H1 (cell line): Measurements from ENCODE around the gene MOB2. TPM values are rescaled to one million over a fixed set of nuclear protein-coding genes. Genes with fewer than 3 reads are reported as not detected.

Source experiments
- ATF2 ChIP-seq: IDR thresholded peaks from 2 replicates; pipeline ENCODE4 v1.6.1; 2012; ENCODE audit warnings: low read length, inconsistent platforms
- FOSL1 ChIP-seq: IDR thresholded peaks from 2 replicates; pipeline ENCODE4 v1.6.1; 2011; ENCODE audit warnings: mild to moderate bottlenecking, low read depth, low read length, moderate library complexity; ENCODE audit not compliant: insufficient read depth
- RFX5 ChIP-seq: IDR thresholded peaks from 2 replicates; pipeline ENCODE4 v1.6.1; 2011; ENCODE audit warnings: low read depth, low read length, improper control_type of control experiment, borderline replicate concordance
- polyA plus RNA-seq, 7 experiments: library from polyadenylated mRNA; depleted of rRNA in 3 of 7; stranded (reverse) in 5 of 7; unstranded in 2 of 7; fragments of >200 nt in 5 of 7; fragments of 200-250 nt in 2 of 7; gene quantifications; 1 replicate in 5 of 7; 2 replicates in 1 of 7; 4 replicates in 1 of 7; pipeline versions ENCODE4 v1.2.1 to v1.2.3, GENCODE V29; 2011 to 2013; ENCODE audit warnings: missing spikeins in 2 of 7, mixed read lengths in 2 of 7
- total RNA-seq: library from RNA; stranded (reverse); fragmentation: NEBNext Ultra II Directional; extraction: Animal tissue kit (Norgen Biotek cat#: 25700); gene quantifications from 2 replicates; pipeline ENCODE4 v1.2.1, GENCODE V29; 2021

The MOB2 gene
- total and polyA plus RNA-seq, 2 of the 8 experiments (the other 6 are each of a cell fraction or from before 2014, with no cell fraction given), result 18.6 to 28.2 TPM

GRCh38 chr11:1459764-1460395, 26.7 kb downstream of the MOB2 start (continued):
- no peak for TF ChIP-seq ATF2
- no peak for TF ChIP-seq FOSL1
- no peak for TF ChIP-seq RFX5
